NCI-H460 (cell line): Measurements from ENCODE around the gene NKX1-2. TPM values are rescaled to one million over a fixed set of nuclear protein-coding genes. Genes with fewer than 3 reads are reported as not detected.
A peak's percentile ranks its signal among the peaks of the same experiment; 100 is the strongest.

Experiments used
- DNase-seq: peaks from one replicate; pipeline ENCODE4 v3.0.0-alpha.2; 2016; ENCODE audit warnings: low read depth; ENCODE audit errors: extremely low read depth
- total RNA-seq: library from RNA; depleted of rRNA; stranded (reverse); fragments of >200 nt; shearing (Covaris generic); gene quantifications from 2 replicates; pipeline ENCODE4 v1.2.3, GENCODE V29; 2014

NKX1-2 gene
- total RNA-seq, 1 experiment from 2014 or later, result 0.02 TPM

GRCh38 chr10:124476043-124476725 is 26.3 kb upstream of the NKX1-2 start:
- DNase-seq, result no peak

- no peak for DNase-seq
Observed at GRCh38 chr10:124474514-124475070, 24.8 kb upstream of the NKX1-2 start.

GRCh38 chr10:124473070-124473469 is 23.2 kb upstream of the NKX1-2 start:
- DNase-seq, result no peak

- no peak for DNase-seq
Observed at GRCh38 chr10:124472071-124472470, 22.2 kb upstream of the NKX1-2 start.

GRCh38 chr10:124470544-124471434 is 21.0 kb upstream of the NKX1-2 start:
- DNase-seq, result no peak

GRCh38 chr10:124469956-124470484 is 20.2 kb upstream of the NKX1-2 start:
- no peak for DNase-seq

- no peak for DNase-seq
Observed at GRCh38 chr10:124468624-124469023, 18.8 kb upstream of the NKX1-2 start.

- no peak for DNase-seq
Observed at GRCh38 chr10:124467165-124467564, 17.3 kb upstream of the NKX1-2 start.

- no peak for DNase-seq
Observed at GRCh38 chr10:124465777-124466488, 16.1 kb upstream of the NKX1-2 start.

GRCh38 chr10:124465003-124465776 is 15.4 kb upstream of the NKX1-2 start:
- no peak for DNase-seq

- no peak for DNase-seq
Observed at GRCh38 chr10:124464028-124464965, 14.5 kb upstream of the NKX1-2 start.

- no peak for DNase-seq
Observed at GRCh38 chr10:124462348-124462695, 12.5 kb upstream of the NKX1-2 start.

GRCh38 chr10:124461642-124462347 is 12.0 kb upstream of the NKX1-2 start, which contains the start of gene LHPP:
TSS of gene LHPP (plus strand) at chr10:124461823. CDS start at chr10:124461863, 40 bp downstream.
- DNase-seq, result peak; percentile 79

GRCh38 chr10:124460144-124460543 is 10.3 kb upstream of the NKX1-2 start:
- no peak for DNase-seq

GRCh38 chr10:124459395-124459794 is 9.6 kb upstream of the NKX1-2 start:
- no peak for DNase-seq

GRCh38 chr10:124458889-124459288 is 9.1 kb upstream of the NKX1-2 start:
- no peak for DNase-seq

- DNase-seq, result no peak
Observed at GRCh38 chr10:124458473-124458872, 8.6 kb upstream of the NKX1-2 start.

- no peak for DNase-seq
Observed at GRCh38 chr10:124455441-124455840, 5.6 kb upstream of the NKX1-2 start.
